ENCODE data around the gene SERGEF. TPM values are rescaled to one million over a fixed set of nuclear protein-coding genes. Genes with fewer than 3 reads are reported as not detected.

SERGEF gene
- total RNA-seq, 1 donor = 61.8 TPM

DNA sequence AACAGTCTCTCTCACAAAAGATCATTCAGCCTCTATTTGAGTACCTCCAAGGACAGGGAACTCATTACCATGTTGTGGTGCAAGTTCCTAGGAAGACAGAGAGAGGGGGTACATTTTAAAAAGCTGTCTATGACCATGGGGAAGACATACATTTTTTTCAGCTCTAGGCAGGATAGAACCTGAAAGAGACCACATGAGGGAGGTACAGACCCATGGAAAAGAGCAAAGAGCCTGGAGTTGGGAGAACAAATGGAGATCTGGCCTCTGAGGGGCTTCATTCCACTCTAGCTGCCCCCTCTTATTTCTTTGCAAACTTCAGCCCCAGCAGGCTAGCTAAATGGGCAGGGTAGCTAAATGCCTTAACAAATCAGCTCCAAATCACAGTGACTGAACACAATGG, 241.9 kb downstream of the SERGEF start:
- Histone ChIP-seq H3K9me3 (ENCODE audit: low read depth, low read length) (no peaks in the 10 kb centered on the region), H3K4me1 (ENCODE audit: insufficient read depth, low read length) (no peaks in the 10 kb centered on the region), H3K4me3 (ENCODE audit: low read length) (no peak overlapping the region), H3K27me3 (ENCODE audit: insufficient read depth, low read length) (no peaks in the 10 kb centered on the region)

DNA sequence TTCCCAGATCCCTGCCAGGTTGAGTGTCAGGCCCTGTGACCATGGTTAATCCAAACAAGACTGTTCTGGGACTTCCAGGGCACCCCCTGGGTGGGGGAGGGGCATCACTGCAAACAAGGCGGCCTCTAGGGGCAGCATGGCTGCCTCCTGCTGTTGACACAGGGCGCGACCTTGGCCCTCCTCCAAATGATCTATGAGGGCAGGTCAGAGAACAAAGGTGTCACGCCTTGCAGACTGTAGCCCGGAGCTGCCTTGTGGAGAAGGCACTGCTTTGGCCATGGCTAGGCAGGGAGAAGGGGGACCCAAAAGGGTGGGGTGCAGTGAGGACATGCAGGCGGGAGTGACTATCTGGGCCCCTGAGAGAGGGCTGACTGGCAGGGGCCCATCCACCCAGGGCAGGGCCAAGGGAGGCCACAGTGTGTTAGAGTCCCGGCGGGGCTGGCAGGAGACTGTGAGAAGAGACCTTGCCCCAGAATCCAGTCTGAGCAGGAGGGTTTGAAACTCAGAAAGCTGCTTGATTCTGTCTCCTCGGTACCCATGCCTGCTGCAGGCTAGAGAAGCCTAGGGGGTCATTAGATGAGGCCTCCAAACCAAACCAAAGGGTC, 242.7 kb downstream of the SERGEF start:
- no peak overlapping the region for H3K4me3 ChIP-seq (ENCODE audit: low read length)
- H3K4me1 ChIP-seq (ENCODE audit: insufficient read depth, low read length) = no peaks in the 10 kb centered on the region
- no peaks in the 10 kb centered on the region for H3K9me3 ChIP-seq (ENCODE audit: low read depth, low read length)
- H3K27me3 ChIP-seq (ENCODE audit: insufficient read depth, low read length) = no peaks in the 10 kb centered on the region

DNA sequence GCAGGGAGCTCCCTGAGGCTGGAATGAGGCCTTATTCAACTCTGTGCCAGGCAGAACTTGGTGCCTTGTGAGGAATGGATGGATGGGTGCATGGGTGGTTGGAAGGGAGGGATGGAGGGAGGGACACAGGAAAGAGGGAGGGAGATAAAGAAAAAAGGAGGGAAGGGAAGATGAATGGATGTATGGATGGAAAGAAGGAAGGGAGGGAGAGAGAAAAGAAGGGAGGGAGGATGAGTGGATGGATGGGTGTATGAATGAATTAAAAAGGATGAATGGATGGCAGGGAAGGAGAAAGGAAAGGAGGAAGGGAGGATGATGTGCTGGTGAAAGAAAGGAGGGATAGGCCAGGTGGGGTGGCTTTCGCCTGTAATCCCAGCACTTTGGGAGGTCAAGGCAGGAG, 243.6 kb downstream of the SERGEF start:
- H3K4me1 ChIP-seq (ENCODE audit: insufficient read depth, low read length) = no peaks in the 10 kb centered on the region
- no peak overlapping the region for H3K4me3 ChIP-seq (ENCODE audit: low read length)
- H3K27me3 ChIP-seq (ENCODE audit: insufficient read depth, low read length) = no peaks in the 10 kb centered on the region
- no peaks in the 10 kb centered on the region for H3K9me3 ChIP-seq (ENCODE audit: low read depth, low read length)

DNA sequence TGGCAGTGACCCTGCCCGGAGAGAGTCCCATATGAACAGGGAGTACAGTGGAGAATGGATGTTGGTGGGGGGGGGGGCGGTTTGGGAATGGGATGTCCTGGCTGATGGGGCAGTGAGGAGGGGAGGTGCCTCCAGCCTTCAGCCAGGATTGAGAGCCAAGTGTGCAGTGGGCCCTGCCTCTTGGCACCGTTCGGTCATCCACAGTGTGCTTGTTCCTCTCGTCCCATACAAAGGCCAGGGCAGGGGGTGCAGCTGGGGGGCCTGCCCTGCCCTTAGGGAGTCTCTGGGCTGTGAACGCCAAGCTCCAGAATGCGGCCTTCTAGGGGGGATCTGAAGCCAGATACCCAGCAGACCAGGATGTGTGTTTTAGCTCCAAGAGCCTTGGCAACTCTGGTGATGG, 244.3 kb downstream of the SERGEF start:
- H3K4me1 ChIP-seq (ENCODE audit: insufficient read depth, low read length) = no peaks in the 10 kb centered on the region
- no peak overlapping the region for H3K4me3 ChIP-seq (ENCODE audit: low read length)
- no peaks in the 10 kb centered on the region for H3K27me3 ChIP-seq (ENCODE audit: insufficient read depth, low read length)
- no peaks in the 10 kb centered on the region for H3K9me3 ChIP-seq (ENCODE audit: low read depth, low read length)

- no peaks in the 10 kb centered on the region for H3K9me3 ChIP-seq (ENCODE audit: low read depth, low read length)
- no peak overlapping the region for H3K4me3 ChIP-seq (ENCODE audit: low read length)
- H3K4me1 ChIP-seq (ENCODE audit: insufficient read depth, low read length) = no peaks in the 10 kb centered on the region
- H3K27me3 ChIP-seq (ENCODE audit: insufficient read depth, low read length) = no peaks in the 10 kb centered on the region
Measured at GRCh38 chr11:17767914-17768313, 244.9 kb downstream of the SERGEF start.

GRCh38 chr11:17767301-17767885, 245.5 kb downstream of the SERGEF start:
- H3K27me3 ChIP-seq (ENCODE audit: insufficient read depth, low read length) = no peaks in the 10 kb centered on the region
- H3K4me1 ChIP-seq (ENCODE audit: insufficient read depth, low read length) = no peaks in the 10 kb centered on the region
- no peaks in the 10 kb centered on the region for H3K9me3 ChIP-seq (ENCODE audit: low read depth, low read length)
- H3K4me3 ChIP-seq (ENCODE audit: low read length) = no peak overlapping the region

- Histone ChIP-seq H3K4me1 (ENCODE audit: insufficient read depth, low read length) (no peaks in the 10 kb centered on the region), H3K27me3 (ENCODE audit: insufficient read depth, low read length) (no peaks in the 10 kb centered on the region), H3K4me3 (ENCODE audit: low read length) (no peak overlapping the region), H3K9me3 (ENCODE audit: low read depth, low read length) (no peaks in the 10 kb centered on the region)
Measured at GRCh38 chr11:17766590-17766989, 246.3 kb downstream of the SERGEF start.

DNA sequence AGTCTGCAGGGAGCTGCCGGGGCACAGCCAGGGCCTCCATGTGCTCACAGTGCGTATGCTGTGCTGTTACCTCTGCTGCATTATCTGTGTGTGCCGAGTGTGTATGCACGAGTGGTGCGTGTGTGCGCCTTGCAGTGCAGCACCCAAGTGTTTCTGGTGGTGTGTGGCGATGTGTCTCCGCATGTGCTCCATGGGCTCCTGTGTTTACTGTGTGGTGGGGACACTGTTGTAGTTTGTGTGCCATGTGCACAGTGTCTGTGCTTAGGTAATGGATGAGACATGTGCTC, 246.8 kb downstream of the SERGEF start:
- Histone ChIP-seq H3K27me3 (ENCODE audit: insufficient read depth, low read length) (no peaks in the 10 kb centered on the region), H3K9me3 (ENCODE audit: low read depth, low read length) (no peaks in the 10 kb centered on the region), H3K4me3 (ENCODE audit: low read length) (no peak overlapping the region), H3K4me1 (ENCODE audit: insufficient read depth, low read length) (no peaks in the 10 kb centered on the region)

- no peaks in the 10 kb centered on the region for H3K4me1 ChIP-seq (ENCODE audit: insufficient read depth, low read length)
- H3K4me3 ChIP-seq (ENCODE audit: low read length) = no peak overlapping the region
- H3K9me3 ChIP-seq (ENCODE audit: low read depth, low read length) = no peaks in the 10 kb centered on the region
- no peaks in the 10 kb centered on the region for H3K27me3 ChIP-seq (ENCODE audit: insufficient read depth, low read length)
Measured at GRCh38 chr11:17765356-17766072, 247.3 kb downstream of the SERGEF start.

- Histone ChIP-seq H3K27me3 (ENCODE audit: insufficient read depth, low read length) (no peaks in the 10 kb centered on the region), H3K4me1 (ENCODE audit: insufficient read depth, low read length) (no peaks in the 10 kb centered on the region), H3K9me3 (ENCODE audit: low read depth, low read length) (no peaks in the 10 kb centered on the region), H3K4me3 (ENCODE audit: low read length) (no peak overlapping the region)
Measured at GRCh38 chr11:17764446-17765218, 248.2 kb downstream of the SERGEF start.

GRCh38 chr11:17763703-17764102, 249.1 kb downstream of the SERGEF start:
- H3K4me3 ChIP-seq (ENCODE audit: low read length) = no peak overlapping the region
- H3K4me1 ChIP-seq (ENCODE audit: insufficient read depth, low read length) = no peaks in the 10 kb centered on the region
- H3K27me3 ChIP-seq (ENCODE audit: insufficient read depth, low read length) = no peaks in the 10 kb centered on the region
- H3K9me3 ChIP-seq (ENCODE audit: low read depth, low read length) = no peaks in the 10 kb centered on the region

DNA sequence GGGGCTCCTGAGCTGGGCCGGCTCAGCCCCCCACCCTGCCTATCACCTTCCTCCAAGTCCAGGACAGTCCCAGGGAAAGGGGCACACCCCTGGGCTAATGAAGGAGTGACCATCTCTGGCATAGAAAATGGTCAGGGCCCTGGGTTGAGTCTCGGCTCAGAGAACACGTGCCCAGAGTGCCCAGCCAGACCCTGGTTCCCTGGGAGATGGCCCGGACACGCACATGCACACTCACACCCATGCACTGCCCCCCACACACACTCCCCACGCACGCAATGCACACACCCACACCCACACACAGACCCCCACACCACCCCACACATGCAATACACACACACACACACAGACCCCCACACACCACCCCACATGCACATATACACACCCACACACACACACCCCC, 249.6 kb downstream of the SERGEF start:
- Histone ChIP-seq H3K4me3 (ENCODE audit: low read length) (no peak overlapping the region), H3K4me1 (ENCODE audit: insufficient read depth, low read length) (no peaks in the 10 kb centered on the region), H3K27me3 (ENCODE audit: insufficient read depth, low read length) (no peaks in the 10 kb centered on the region), H3K9me3 (ENCODE audit: low read depth, low read length) (no peaks in the 10 kb centered on the region)

DNA sequence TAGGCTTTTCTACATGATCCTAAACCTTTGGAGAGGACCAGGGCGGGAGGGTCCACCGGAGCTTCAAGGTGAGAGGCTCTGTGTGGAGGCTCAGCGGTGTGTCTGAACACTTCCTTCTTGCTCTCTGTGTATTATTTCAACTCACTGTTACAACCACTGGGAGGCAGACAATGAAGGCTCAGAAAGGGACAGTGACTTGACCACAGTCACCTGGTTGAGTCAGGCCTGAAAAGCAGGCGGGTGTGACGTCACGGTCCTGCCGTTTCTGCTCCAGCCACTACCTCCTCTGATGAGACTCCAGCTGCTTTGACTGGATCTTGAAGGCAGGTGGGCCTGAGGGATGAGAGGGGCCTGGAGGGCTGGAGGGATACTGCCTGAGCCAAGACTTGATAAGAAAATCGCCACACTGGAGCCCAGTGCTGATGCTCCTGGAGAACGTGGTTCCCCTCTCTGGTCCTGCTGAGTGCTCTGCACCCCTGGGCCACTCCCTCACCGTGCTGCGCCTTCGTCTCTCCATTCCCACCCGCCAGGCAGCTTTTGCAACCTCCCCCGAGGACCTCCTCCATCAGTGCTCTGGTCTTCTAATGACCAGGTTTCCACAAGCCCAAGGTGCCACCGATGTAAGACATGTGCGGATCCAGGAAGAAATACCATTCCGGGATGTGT, 250.4 kb downstream of the SERGEF start:
- Histone ChIP-seq H3K4me1 (ENCODE audit: insufficient read depth, low read length) (no peaks in the 10 kb centered on the region), H3K27me3 (ENCODE audit: insufficient read depth, low read length) (no peaks in the 10 kb centered on the region), H3K4me3 (ENCODE audit: low read length) (no peak overlapping the region), H3K9me3 (ENCODE audit: low read depth, low read length) (no peaks in the 10 kb centered on the region)

GRCh38 chr11:17760102-17761029, 252.5 kb downstream of the SERGEF start:
- no peaks in the 10 kb centered on the region for H3K9me3 ChIP-seq (ENCODE audit: low read depth, low read length)
- H3K4me1 ChIP-seq (ENCODE audit: insufficient read depth, low read length) = no peaks in the 10 kb centered on the region
- no peak overlapping the region for H3K4me3 ChIP-seq (ENCODE audit: low read length)
- H3K27me3 ChIP-seq (ENCODE audit: insufficient read depth, low read length) = no peaks in the 10 kb centered on the region
